ENCODE measurements around the gene PRKCQ.

The PRKCQ gene

DNA sequence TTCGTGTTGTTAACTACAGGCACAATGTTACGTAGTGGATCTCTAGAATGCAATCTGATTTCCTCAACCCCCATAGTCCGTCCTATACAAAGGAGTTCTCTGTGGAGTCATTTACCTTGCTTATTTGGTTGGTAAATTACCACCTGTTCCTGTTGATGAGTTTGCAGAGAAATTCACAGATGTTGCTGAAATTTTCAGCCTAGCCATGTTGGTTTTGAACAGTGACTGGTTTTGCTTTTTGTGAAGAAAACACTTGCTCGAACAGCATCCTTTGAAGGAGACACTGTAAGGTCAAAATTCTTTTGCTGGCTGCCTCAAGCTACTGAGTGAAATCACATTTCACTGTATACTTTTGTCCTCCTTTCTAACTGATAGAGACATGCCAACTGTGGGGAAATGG lies 15.4 kb upstream of the PRKCQ start:
- TF ChIP-seq, protein P1, sequence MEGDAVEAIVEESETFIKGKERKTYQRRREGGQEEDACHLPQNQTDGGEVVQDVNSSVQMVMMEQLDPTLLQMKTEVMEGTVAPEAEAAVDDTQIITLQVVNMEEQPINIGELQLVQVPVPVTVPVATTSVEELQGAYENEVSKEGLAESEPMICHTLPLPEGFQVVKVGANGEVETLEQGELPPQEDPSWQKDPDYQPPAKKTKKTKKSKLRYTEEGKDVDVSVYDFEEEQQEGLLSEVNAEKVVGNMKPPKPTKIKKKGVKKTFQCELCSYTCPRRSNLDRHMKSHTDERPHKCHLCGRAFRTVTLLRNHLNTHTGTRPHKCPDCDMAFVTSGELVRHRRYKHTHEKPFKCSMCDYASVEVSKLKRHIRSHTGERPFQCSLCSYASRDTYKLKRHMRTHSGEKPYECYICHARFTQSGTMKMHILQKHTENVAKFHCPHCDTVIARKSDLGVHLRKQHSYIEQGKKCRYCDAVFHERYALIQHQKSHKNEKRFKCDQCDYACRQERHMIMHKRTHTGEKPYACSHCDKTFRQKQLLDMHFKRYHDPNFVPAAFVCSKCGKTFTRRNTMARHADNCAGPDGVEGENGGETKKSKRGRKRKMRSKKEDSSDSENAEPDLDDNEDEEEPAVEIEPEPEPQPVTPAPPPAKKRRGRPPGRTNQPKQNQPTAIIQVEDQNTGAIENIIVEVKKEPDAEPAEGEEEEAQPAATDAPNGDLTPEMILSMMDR (IDR thresholded peaks at IDR 0.05; ENCODE audit: insufficient read depth, low read length, poor library complexity, severe bottlenecking), result no peak
- H3K4me3 ChIP-seq (replicated peaks; ENCODE audit: low read depth, low read length), result no peak overlapping the region
- H3K27me3 ChIP-seq (replicated peaks; ENCODE audit: control insufficient read depth, insufficient read depth, low read length), result no peaks in the 10 kb centered on the region

DNA sequence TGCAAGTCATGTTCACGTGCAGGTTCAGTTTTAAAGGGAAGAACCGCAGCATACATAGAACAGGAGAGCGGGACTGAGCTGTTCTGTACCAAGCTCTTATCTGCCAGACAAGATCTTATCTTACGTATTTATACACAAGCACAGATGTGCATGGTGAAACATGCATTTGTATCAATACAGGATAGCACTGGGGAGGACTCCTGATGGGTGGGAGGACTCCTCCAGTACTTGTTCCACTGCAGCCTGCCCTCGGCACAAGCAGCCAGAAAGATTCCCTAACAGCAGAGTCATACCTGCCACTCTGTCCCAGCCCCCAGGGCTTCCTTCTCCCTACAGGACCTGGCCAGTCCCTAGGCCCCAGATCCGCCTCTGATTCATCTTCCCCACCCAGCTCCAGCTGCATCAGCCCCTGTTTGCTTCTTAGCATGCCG lies 13.2 kb upstream of the PRKCQ start:
- TF ChIP-seq, protein P1 (IDR thresholded peaks at IDR 0.05; ENCODE audit: insufficient read depth, low read length, poor library complexity, severe bottlenecking), result no peak
- no peaks in the 10 kb centered on the region for H3K27me3 ChIP-seq (replicated peaks; ENCODE audit: control insufficient read depth, insufficient read depth, low read length)
- DNase-seq (ENCODE audit: extremely low read depth, insufficient read length), result no peak
- no peaks in the 10 kb centered on the region for H3K36me3 ChIP-seq (ENCODE audit: control insufficient read depth, insufficient read depth, low read length)
- no peak overlapping the region for H3K4me3 ChIP-seq (replicated peaks; ENCODE audit: low read depth, low read length)

More for the DNA sequence above, 15.4 kb upstream of the PRKCQ start:
- H3K36me3 ChIP-seq (ENCODE audit: control insufficient read depth, insufficient read depth, low read length), result no peaks in the 10 kb centered on the region
- no peak for DNase-seq (ENCODE audit: extremely low read depth, insufficient read length)

DNA sequence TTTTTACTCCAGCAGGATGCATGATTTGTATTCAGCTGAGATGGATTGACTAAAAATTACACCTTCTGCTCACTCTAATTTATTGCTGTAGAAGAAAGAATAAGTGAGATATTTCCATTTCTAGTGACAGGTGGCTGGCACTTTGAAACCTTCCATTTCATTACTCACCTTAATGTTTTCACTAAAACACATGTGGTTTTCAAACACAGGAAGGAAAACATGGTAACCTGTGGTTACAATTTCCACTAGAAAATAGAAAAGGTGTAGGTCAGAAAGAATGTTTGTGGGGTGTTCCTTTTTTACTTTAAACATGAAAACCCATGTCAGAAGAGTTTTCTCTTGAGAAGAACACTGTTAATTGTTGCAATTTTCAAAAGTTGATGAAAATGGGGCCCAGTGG lies 12.0 kb upstream of the PRKCQ start:
- DNase-seq (ENCODE audit: extremely low read depth, insufficient read length), result no peak
- H3K4me3 ChIP-seq (replicated peaks; ENCODE audit: low read depth, low read length), result no peak overlapping the region
- TF ChIP-seq, protein P1 (IDR thresholded peaks at IDR 0.05; ENCODE audit: insufficient read depth, low read length, poor library complexity, severe bottlenecking), result no peak
- no peaks in the 10 kb centered on the region for H3K36me3 ChIP-seq (ENCODE audit: control insufficient read depth, insufficient read depth, low read length)
- H3K27me3 ChIP-seq (replicated peaks; ENCODE audit: control insufficient read depth, insufficient read depth, low read length), result no peaks in the 10 kb centered on the region

DNA sequence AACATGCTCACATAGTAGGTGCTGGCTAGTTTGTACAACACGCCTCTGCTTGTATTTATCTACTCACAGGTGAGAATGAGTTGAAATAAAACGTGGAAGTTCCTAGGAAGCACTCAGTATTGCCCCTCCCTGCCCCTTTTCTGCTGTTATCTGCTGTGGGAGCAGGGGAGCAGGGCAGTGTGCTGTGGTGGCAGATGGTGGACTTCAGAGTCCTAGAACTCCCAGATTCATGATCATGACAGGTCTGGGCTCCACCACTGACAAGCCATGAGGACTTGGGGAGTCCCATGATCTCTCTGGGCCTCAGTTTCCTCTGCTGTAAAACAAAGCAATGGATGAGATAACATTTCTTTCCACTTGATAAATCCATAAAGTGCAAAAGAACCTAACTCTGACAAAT lies 11.6 kb upstream of the PRKCQ start:
- TF ChIP-seq, protein P1 (IDR thresholded peaks at IDR 0.05; ENCODE audit: insufficient read depth, low read length, poor library complexity, severe bottlenecking), result no peak
- no peak overlapping the region for H3K4me3 ChIP-seq (replicated peaks; ENCODE audit: low read depth, low read length)
- H3K27me3 ChIP-seq (replicated peaks; ENCODE audit: control insufficient read depth, insufficient read depth, low read length), result no peaks in the 10 kb centered on the region
- H3K36me3 ChIP-seq (ENCODE audit: control insufficient read depth, insufficient read depth, low read length), result no peaks in the 10 kb centered on the region
- DNase-seq (ENCODE audit: extremely low read depth, insufficient read length), result no peak

DNA sequence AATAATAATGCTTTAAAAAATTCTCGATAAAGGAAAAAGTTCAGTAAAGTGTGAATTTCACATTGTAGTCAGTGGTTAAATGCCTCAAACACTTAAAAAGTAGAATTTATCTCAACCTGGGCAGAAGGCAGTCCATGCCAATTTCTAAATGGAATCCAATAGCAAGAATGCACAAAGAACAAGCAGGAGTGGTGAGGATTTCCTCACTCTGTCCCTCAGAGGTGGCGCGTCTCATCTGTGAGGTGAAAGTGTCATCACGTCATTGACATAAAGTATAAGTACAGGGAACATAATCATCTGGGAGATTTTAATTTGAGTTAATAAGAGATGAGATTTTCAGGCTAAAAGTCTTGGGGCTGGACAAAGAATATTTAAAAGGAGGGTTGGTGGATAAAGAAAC lies 10.0 kb upstream of the PRKCQ start:
- no peak for DNase-seq (ENCODE audit: extremely low read depth, insufficient read length)
- TF ChIP-seq, protein P1 (IDR thresholded peaks at IDR 0.05; ENCODE audit: insufficient read depth, low read length, poor library complexity, severe bottlenecking), result no peak

More for the DNA sequence above, 10.0 kb upstream of the PRKCQ start:
- Histone ChIP-seq H3K4me3 (replicated peaks; ENCODE audit: low read depth, low read length) (no peak overlapping the region), H3K36me3 (ENCODE audit: control insufficient read depth, insufficient read depth, low read length) (no peaks in the 10 kb centered on the region), H3K27me3 (replicated peaks; ENCODE audit: control insufficient read depth, insufficient read depth, low read length) (no peaks in the 10 kb centered on the region)
